Chondrocyte (in vitro differentiated cells): ENCODE measurements around the gene OR1K1. TPM values are rescaled to one million over a fixed set of nuclear protein-coding genes. Genes with fewer than 3 reads are reported as not detected.
"Not testable (repeated sequence)": the region's sequence is repeated elsewhere in the genome, so short reads cannot be mapped to it uniquely, and the experiment has no call there.

Source experiments
- DNase-seq: peaks from one replicate; pipeline ENCODE4 v3.0.0; 2021; ENCODE audit warnings: mixed read lengths, low spot score
- H3K27ac Mint-ChIP-seq: one replicate; pipeline ENCODE4 v1.8.0; 2021; ENCODE audit warnings: mild to moderate bottlenecking, moderate library complexity, mixed read lengths; ENCODE audit not compliant: unreplicated experiment
- H3K27me3 Mint-ChIP-seq: 2 replicates; pipeline ENCODE4 v1.8.0; 2021; ENCODE audit warnings: low read depth, mixed read lengths
- H3K36me3 Mint-ChIP-seq: 2 replicates; pipeline ENCODE4 v1.8.0; 2021; ENCODE audit warnings: low read depth, mixed read lengths
- H3K4me1 Mint-ChIP-seq: 2 replicates; pipeline ENCODE4 v1.8.0; 2021; ENCODE audit warnings: low read depth, mild to moderate bottlenecking, mixed read lengths
- H3K4me3 Mint-ChIP-seq: one replicate; pipeline ENCODE4 v1.8.0; 2021; ENCODE audit warnings: mild to moderate bottlenecking, moderate library complexity, mixed read lengths; ENCODE audit not compliant: unreplicated experiment
- H3K9me3 Mint-ChIP-seq: 2 replicates; pipeline ENCODE4 v1.8.0; 2021; ENCODE audit warnings: low read depth, mixed read lengths
- CTCF ChIP-seq: fragments of 200-600 bp; sonication (generic); IDR thresholded peaks from 2 replicates; pipeline ENCODE4 v1.5.0; 2021; ENCODE audit warnings: antibody characterized with exemption, mild to moderate bottlenecking, moderate library complexity
- total RNA-seq: library from RNA; stranded (reverse); gene quantifications from 3 replicates; pipeline ENCODE4 v1.2.1, GENCODE V29; 2021

The OR1K1 gene
- total RNA-seq, 1 donor from 2014 or later: not detected

- no peak for TF ChIP-seq CTCF
- peaks cover 7% of the 10 kb centered on the region for H3K9me3 Mint-ChIP-seq
- no peak overlapping the region for H3K4me3 Mint-ChIP-seq
- H3K36me3 Mint-ChIP-seq: peaks cover 3% of the 10 kb centered on the region
- no peaks in the 10 kb centered on the region for H3K27me3 Mint-ChIP-seq
- H3K27ac Mint-ChIP-seq: no peak overlapping the region
- no peaks in the 10 kb centered on the region for H3K4me1 Mint-ChIP-seq
- DNase-seq: no peak
Measured at GRCh38 chr9:122807271-122807900, 7.5 kb downstream of the OR1K1 start.

GRCh38 chr9:122808141-122808540, 8.2 kb downstream of the OR1K1 start:
- Mint-ChIP-seq H3K4me3 (no peak overlapping the region), H3K27ac (no peak overlapping the region), H3K4me1 (no peaks in the 10 kb centered on the region), H3K27me3 (no peaks in the 10 kb centered on the region), H3K36me3 (peaks cover 3% of the 10 kb centered on the region), H3K9me3 (peaks cover 7% of the 10 kb centered on the region)
- TF ChIP-seq CTCF: no peak
- no peak for DNase-seq

GRCh38 chr9:122809261-122809660, 9.3 kb downstream of the OR1K1 start:
- not testable (repeated sequence) for H3K4me3 Mint-ChIP-seq, DNase-seq, H3K27ac Mint-ChIP-seq, H3K9me3 Mint-ChIP-seq, H3K27me3 Mint-ChIP-seq, H3K4me1 Mint-ChIP-seq, H3K36me3 Mint-ChIP-seq

GRCh38 chr9:122810306-122810946, 10.5 kb downstream of the OR1K1 start:
- no peaks in the 10 kb centered on the region for H3K27me3 Mint-ChIP-seq
- peak; percentile 96 for TF ChIP-seq CTCF
- peaks cover 6% of the 10 kb centered on the region for H3K36me3 Mint-ChIP-seq
- DNase-seq: no peak
- no peak overlapping the region for H3K4me3 Mint-ChIP-seq
- H3K27ac Mint-ChIP-seq: no peak overlapping the region
- peaks cover 7% of the 10 kb centered on the region for H3K9me3 Mint-ChIP-seq
- no peaks in the 10 kb centered on the region for H3K4me1 Mint-ChIP-seq

GRCh38 chr9:122812736-122813135, 12.8 kb downstream of the OR1K1 start:
- Mint-ChIP-seq H3K27ac (no peak overlapping the region), H3K4me1 (no peaks in the 10 kb centered on the region), H3K36me3 (peaks cover 14% of the 10 kb centered on the region), H3K27me3 (no peaks in the 10 kb centered on the region), H3K9me3 (no peaks in the 10 kb centered on the region), H3K4me3 (no peak overlapping the region)
- DNase-seq: no peak
- TF ChIP-seq CTCF: no peak

GRCh38 chr9:122814545-122814944, 14.6 kb downstream of the OR1K1 start:
- H3K36me3 Mint-ChIP-seq: peaks cover 15% of the 10 kb centered on the region
- H3K4me1 Mint-ChIP-seq: peaks cover 3% of the 10 kb centered on the region
- H3K27ac Mint-ChIP-seq: no peak overlapping the region
- no peaks in the 10 kb centered on the region for H3K27me3 Mint-ChIP-seq
- no peak for TF ChIP-seq CTCF
- no peaks in the 10 kb centered on the region for H3K9me3 Mint-ChIP-seq
- no peak for DNase-seq
- H3K4me3 Mint-ChIP-seq: no peak overlapping the region
